ENCODE results near the gene FRMD5.

GRCh38 chr15:43988900-43989299 is 206.2 kb downstream of the FRMD5 start:
- TF ChIP-seq EZH2 (IDR thresholded peaks at IDR 0.05; ENCODE audit: low read depth, unreplicated experiment), result no peak
- no peak for TF ChIP-seq CTCF (conservative IDR thresholded peaks at IDR 0.05; ENCODE audit: low read depth in 2 of 2)
- no peak for TF ChIP-seq NANOG (IDR thresholded peaks at IDR 0.05; ENCODE audit: borderline replicate concordance)
- no peak for TF ChIP-seq JUNB (IDR thresholded peaks at IDR 0.05; ENCODE audit: unreplicated experiment)
- no peak for TF ChIP-seq ETS1 (IDR thresholded peaks at IDR 0.05)
- TF ChIP-seq POLR2AphosphoS5 (IDR thresholded peaks at IDR 0.05; ENCODE audit: low read depth), result no peak

Data from GM23338 (cell line).